Suprapubic skin (tissue), 3 donors: ENCODE data around the gene ENGASE.

Experiments
- POLR2A ChIP-seq, 2 donors: fragments of 450-650 bp; IDR thresholded peaks; one replicate each; pipeline ENCODE4 v1.6.1; 2017; ENCODE audit warnings: antibody characterized with exemption in 2 of 2, mild to moderate bottlenecking in 2 of 2, moderate library complexity in 2 of 2
- TF ChIP-seq, protein P1 (sequence below), 2 donors: fragments of 200-600 bp in 1 of 2; fragments of 450-650 bp in 1 of 2; sonication (generic) in 1 of 2; IDR thresholded peaks; one replicate each; pipeline ENCODE4 v1.5.1; 2016 to 2019; ENCODE audit warnings: antibody characterized with exemption in 2 of 2, mild to moderate bottlenecking in 1 of 2, moderate library complexity in 1 of 2

DNA sequence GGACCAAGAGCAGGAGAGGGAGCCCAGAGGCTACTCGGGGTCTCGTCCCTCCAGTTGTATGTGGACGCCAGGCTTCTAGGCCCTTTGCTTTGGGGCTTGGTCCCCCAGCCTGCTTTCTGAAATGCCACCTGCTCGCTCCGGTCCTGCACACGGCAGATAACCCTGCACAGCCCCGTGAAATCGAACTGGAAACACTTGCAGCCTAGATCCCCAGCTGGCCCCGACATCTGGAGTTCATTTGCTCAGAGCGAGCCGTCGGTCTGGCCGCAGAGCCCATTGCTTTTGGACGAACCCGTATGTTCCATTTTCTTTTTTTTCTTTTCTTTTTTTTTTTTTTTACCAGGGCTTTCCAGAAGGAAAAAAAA, 27.7 kb upstream of the ENGASE start:
- TF ChIP-seq, protein P1, sequence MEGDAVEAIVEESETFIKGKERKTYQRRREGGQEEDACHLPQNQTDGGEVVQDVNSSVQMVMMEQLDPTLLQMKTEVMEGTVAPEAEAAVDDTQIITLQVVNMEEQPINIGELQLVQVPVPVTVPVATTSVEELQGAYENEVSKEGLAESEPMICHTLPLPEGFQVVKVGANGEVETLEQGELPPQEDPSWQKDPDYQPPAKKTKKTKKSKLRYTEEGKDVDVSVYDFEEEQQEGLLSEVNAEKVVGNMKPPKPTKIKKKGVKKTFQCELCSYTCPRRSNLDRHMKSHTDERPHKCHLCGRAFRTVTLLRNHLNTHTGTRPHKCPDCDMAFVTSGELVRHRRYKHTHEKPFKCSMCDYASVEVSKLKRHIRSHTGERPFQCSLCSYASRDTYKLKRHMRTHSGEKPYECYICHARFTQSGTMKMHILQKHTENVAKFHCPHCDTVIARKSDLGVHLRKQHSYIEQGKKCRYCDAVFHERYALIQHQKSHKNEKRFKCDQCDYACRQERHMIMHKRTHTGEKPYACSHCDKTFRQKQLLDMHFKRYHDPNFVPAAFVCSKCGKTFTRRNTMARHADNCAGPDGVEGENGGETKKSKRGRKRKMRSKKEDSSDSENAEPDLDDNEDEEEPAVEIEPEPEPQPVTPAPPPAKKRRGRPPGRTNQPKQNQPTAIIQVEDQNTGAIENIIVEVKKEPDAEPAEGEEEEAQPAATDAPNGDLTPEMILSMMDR (IDR thresholded peaks at IDR 0.05), result no peak
- TF ChIP-seq POLR2A (IDR thresholded peaks at IDR 0.05), result no peak
